GM13976 (cell line): ENCODE results near the gene MSTN.
"Not testable (repeated sequence)": the region's sequence is repeated elsewhere in the genome, so short reads cannot be mapped to it uniquely, and the experiment has no call there.

Source experiments
- DNase-seq: peaks from one replicate; pipeline ENCODE4 v3.0.0; 2012; ENCODE audit warnings: low spot score
- in situ Hi-C: fragments of 300-500 bp; cut with MboI; formaldehyde crosslinking; loops from one replicate; pipeline ENCODE4 v1.12.0; 2022; ENCODE audit warnings: low sequenced_read_pairs, mixed read lengths, inconsistent platforms; ENCODE audit not compliant: unreplicated experiment
- TF ChIP-seq, protein P1 (sequence below): IDR thresholded peaks from 2 replicates; pipeline ENCODE4 v1.5.1; 2012; ENCODE audit warnings: borderline replicate concordance, mild to moderate bottlenecking; ENCODE audit not compliant: insufficient read depth; ENCODE audit errors: extremely low read depth, missing control alignments, control extremely low read depth

Gene MSTN

GRCh38 chr2:190043441-190043840 is 19.1 kb downstream of the MSTN start:
- DNase-seq = no peak
- in situ Hi-C loops = no loop called here

GRCh38 chr2:190036071-190036470 is 26.5 kb downstream of the MSTN start:
- in situ Hi-C loops = no loop called here

More at GRCh38 chr2:190043441-190043840, 19.1 kb downstream of the MSTN start:
- TF ChIP-seq, protein P1, sequence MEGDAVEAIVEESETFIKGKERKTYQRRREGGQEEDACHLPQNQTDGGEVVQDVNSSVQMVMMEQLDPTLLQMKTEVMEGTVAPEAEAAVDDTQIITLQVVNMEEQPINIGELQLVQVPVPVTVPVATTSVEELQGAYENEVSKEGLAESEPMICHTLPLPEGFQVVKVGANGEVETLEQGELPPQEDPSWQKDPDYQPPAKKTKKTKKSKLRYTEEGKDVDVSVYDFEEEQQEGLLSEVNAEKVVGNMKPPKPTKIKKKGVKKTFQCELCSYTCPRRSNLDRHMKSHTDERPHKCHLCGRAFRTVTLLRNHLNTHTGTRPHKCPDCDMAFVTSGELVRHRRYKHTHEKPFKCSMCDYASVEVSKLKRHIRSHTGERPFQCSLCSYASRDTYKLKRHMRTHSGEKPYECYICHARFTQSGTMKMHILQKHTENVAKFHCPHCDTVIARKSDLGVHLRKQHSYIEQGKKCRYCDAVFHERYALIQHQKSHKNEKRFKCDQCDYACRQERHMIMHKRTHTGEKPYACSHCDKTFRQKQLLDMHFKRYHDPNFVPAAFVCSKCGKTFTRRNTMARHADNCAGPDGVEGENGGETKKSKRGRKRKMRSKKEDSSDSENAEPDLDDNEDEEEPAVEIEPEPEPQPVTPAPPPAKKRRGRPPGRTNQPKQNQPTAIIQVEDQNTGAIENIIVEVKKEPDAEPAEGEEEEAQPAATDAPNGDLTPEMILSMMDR = no peak

GRCh38 chr2:190034417-190034816 is 28.1 kb downstream of the MSTN start:
- in situ Hi-C loops, DNase-seq: not testable (repeated sequence)

More at GRCh38 chr2:190036071-190036470, 26.5 kb downstream of the MSTN start:
- no peak for DNase-seq
- TF ChIP-seq, protein P1 = no peak

- no peak for DNase-seq
- TF ChIP-seq, protein P1 = no peak
- in situ Hi-C loops = no loop called here
These were observed 30.4 kb downstream of the MSTN start for GRCh38 chr2:190031969-190032618.

GRCh38 chr2:190023860-190024259 is 38.7 kb downstream of the MSTN start:
- DNase-seq = no peak
- in situ Hi-C loops = no loop called here

GRCh38 chr2:190020720-190021119 is 41.8 kb downstream of the MSTN start:
- TF ChIP-seq, protein P1 = no peak
- DNase-seq = no peak
- in situ Hi-C loops = no loop called here

More at GRCh38 chr2:190023860-190024259, 38.7 kb downstream of the MSTN start:
- TF ChIP-seq, protein P1 = no peak

GRCh38 chr2:190017837-190018236 is 44.7 kb downstream of the MSTN start:
- TF ChIP-seq, protein P1 = no peak
- in situ Hi-C loops = no loop called here
- DNase-seq = no peak

- DNase-seq, in situ Hi-C loops: not testable (repeated sequence)
These were observed 46.6 kb downstream of the MSTN start for GRCh38 chr2:190015969-190016368.
